Measurements from ENCODE around the gene SPIN3.
"Not testable (repeated sequence)": the region's sequence is repeated elsewhere in the genome, so short reads cannot be mapped to it uniquely, and the experiment has no call there.

SPIN3 gene

GRCh38 chrX:56947699-56948098 lies 47.6 kb downstream of the SPIN3 start:
- in situ Hi-C loops (cut with MboI; ENCODE audit: low sequenced_read_pairs, unreplicated experiment) = no loop called here
- TF ChIP-seq CTCF (IDR thresholded peaks at IDR 0.05; ENCODE audit: borderline replicate concordance, control extremely low read depth, extremely low read depth, insufficient read depth, missing control alignments) = no peak
- no peak for DNase-seq (ENCODE audit: low spot score)

- DNase-seq (ENCODE audit: low spot score); in situ Hi-C loops (cut with MboI; ENCODE audit: low sequenced_read_pairs, unreplicated experiment): not testable (repeated sequence)
These were observed 49.1 kb downstream of the SPIN3 start for GRCh38 chrX:56946201-56946600.

- in situ Hi-C loops (cut with MboI; ENCODE audit: low sequenced_read_pairs, unreplicated experiment); DNase-seq (ENCODE audit: low spot score): not testable (repeated sequence)
These were observed 50.1 kb downstream of the SPIN3 start for GRCh38 chrX:56945226-56945625.

GRCh38 chrX:56943264-56943663 lies 52.1 kb downstream of the SPIN3 start:
- TF ChIP-seq CTCF (IDR thresholded peaks at IDR 0.05; ENCODE audit: borderline replicate concordance, control extremely low read depth, extremely low read depth, insufficient read depth, missing control alignments) = no peak
- in situ Hi-C loops (cut with MboI; ENCODE audit: low sequenced_read_pairs, unreplicated experiment) = no loop called here

More at GRCh38 chrX:56943264-56943663, 52.1 kb downstream of the SPIN3 start:
- no peak for DNase-seq (ENCODE audit: low spot score)
